Measurements from ENCODE around the gene PDE6C. TPM values are rescaled to one million over a fixed set of nuclear protein-coding genes. Genes with fewer than 3 reads are reported as not detected.

PDE6C gene
- total and polyA plus RNA-seq, 4 donors, result not detected

DNA sequence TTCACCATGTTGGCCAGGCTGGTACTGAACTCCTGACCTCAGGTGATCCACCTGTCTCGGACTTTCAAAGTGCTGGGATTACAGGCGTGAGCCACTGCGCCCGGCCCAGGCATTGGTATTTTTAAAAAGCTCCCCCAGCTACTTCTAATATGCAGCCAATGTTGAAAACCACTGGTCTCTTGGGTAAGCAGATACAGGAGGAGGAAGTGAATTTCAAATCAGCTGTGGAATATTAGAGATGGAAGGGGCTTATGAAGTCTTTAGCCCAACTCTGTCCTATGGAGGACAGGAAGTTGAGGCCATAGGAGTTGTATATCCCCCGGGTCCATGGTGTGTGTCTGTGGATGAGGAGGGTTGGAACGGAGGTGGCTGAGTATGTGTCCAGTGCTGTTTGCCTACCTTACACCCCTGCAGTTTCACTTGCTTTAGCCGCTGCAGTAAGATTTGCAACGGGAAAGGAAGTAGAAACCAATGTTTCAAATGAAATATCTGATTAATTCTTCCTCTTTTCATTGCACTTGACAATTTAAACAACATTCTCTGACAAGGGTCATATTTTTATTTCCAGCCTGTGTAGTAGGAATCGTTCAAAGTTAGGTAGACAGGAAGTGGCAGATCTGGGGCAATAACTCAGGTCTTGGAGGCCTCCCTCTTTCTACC lies 3.4 kb downstream of the PDE6C start:
- no peak overlapping the region for H3K9ac ChIP-seq (ENCODE audit: low read depth in 1 of 2, low read length in 2 of 2)
- no peaks in the 10 kb centered on the region for H3K9me3 ChIP-seq (ENCODE audit: control insufficient read depth in 4 of 4, low read length in 3 of 4)
- H3K27ac ChIP-seq (ENCODE audit: low read depth in 1 of 2, low read length in 2 of 2), result no peak overlapping the region
- no peak overlapping the region for H3K4me3 ChIP-seq (ENCODE audit: low read depth in 1 of 3, low read length in 3 of 3)
- 85% methylated on average over 9 of the region's 9 CpGs for WGBS
- no peaks in the 10 kb centered on the region for H3K36me3 ChIP-seq (ENCODE audit: control insufficient read depth in 4 of 4, insufficient read depth in 3 of 4, low read depth in 1 of 4, low read length in 3 of 4)
- DNase-seq (ENCODE audit: low spot score), result no peak
- no peaks in the 10 kb centered on the region for H3K27me3 ChIP-seq (ENCODE audit: control insufficient read depth in 4 of 4, insufficient read depth in 4 of 4, low read length in 3 of 4)
- TF ChIP-seq SP1 (IDR thresholded peaks at IDR 0.05) (no peak), RXRA (IDR thresholded peaks at IDR 0.05) (no peak), TAF1 (conservative IDR thresholded peaks at IDR 0.05) (no peak), JUND (IDR thresholded peaks at IDR 0.05) (no peak), FOXA2 (IDR thresholded peaks at IDR 0.05) (no peak), EGR1 (IDR thresholded peaks at IDR 0.05; ENCODE audit: low read depth in 2 of 2) (no peak), NR2F2 (IDR thresholded peaks at IDR 0.05) (no peak), YY1 (IDR thresholded peaks at IDR 0.05) (no peak), HNF4G (IDR thresholded peaks at IDR 0.05) (no peak)
- TF ChIP-seq, protein P1, sequence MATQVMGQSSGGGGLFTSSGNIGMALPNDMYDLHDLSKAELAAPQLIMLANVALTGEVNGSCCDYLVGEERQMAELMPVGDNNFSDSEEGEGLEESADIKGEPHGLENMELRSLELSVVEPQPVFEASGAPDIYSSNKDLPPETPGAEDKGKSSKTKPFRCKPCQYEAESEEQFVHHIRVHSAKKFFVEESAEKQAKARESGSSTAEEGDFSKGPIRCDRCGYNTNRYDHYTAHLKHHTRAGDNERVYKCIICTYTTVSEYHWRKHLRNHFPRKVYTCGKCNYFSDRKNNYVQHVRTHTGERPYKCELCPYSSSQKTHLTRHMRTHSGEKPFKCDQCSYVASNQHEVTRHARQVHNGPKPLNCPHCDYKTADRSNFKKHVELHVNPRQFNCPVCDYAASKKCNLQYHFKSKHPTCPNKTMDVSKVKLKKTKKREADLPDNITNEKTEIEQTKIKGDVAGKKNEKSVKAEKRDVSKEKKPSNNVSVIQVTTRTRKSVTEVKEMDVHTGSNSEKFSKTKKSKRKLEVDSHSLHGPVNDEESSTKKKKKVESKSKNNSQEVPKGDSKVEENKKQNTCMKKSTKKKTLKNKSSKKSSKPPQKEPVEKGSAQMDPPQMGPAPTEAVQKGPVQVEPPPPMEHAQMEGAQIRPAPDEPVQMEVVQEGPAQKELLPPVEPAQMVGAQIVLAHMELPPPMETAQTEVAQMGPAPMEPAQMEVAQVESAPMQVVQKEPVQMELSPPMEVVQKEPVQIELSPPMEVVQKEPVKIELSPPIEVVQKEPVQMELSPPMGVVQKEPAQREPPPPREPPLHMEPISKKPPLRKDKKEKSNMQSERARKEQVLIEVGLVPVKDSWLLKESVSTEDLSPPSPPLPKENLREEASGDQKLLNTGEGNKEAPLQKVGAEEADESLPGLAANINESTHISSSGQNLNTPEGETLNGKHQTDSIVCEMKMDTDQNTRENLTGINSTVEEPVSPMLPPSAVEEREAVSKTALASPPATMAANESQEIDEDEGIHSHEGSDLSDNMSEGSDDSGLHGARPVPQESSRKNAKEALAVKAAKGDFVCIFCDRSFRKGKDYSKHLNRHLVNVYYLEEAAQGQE (IDR thresholded peaks at IDR 0.05), result no peak
- TF ChIP-seq, protein P2, sequence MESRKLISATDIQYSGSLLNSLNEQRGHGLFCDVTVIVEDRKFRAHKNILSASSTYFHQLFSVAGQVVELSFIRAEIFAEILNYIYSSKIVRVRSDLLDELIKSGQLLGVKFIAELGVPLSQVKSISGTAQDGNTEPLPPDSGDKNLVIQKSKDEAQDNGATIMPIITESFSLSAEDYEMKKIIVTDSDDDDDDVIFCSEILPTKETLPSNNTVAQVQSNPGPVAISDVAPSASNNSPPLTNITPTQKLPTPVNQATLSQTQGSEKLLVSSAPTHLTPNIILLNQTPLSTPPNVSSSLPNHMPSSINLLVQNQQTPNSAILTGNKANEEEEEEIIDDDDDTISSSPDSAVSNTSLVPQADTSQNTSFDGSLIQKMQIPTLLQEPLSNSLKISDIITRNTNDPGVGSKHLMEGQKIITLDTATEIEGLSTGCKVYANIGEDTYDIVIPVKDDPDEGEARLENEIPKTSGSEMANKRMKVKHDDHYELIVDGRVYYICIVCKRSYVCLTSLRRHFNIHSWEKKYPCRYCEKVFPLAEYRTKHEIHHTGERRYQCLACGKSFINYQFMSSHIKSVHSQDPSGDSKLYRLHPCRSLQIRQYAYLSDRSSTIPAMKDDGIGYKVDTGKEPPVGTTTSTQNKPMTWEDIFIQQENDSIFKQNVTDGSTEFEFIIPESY (IDR thresholded peaks at IDR 0.05), result no peak
- TF ChIP-seq, protein P3, sequence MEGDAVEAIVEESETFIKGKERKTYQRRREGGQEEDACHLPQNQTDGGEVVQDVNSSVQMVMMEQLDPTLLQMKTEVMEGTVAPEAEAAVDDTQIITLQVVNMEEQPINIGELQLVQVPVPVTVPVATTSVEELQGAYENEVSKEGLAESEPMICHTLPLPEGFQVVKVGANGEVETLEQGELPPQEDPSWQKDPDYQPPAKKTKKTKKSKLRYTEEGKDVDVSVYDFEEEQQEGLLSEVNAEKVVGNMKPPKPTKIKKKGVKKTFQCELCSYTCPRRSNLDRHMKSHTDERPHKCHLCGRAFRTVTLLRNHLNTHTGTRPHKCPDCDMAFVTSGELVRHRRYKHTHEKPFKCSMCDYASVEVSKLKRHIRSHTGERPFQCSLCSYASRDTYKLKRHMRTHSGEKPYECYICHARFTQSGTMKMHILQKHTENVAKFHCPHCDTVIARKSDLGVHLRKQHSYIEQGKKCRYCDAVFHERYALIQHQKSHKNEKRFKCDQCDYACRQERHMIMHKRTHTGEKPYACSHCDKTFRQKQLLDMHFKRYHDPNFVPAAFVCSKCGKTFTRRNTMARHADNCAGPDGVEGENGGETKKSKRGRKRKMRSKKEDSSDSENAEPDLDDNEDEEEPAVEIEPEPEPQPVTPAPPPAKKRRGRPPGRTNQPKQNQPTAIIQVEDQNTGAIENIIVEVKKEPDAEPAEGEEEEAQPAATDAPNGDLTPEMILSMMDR (IDR thresholded peaks at IDR 0.05; ENCODE audit: low read depth, low read length, missing input control), result no peak
- TF ChIP-seq, protein P4, sequence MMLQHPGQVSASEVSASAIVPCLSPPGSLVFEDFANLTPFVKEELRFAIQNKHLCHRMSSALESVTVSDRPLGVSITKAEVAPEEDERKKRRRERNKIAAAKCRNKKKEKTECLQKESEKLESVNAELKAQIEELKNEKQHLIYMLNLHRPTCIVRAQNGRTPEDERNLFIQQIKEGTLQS (IDR thresholded peaks at IDR 0.05), result no peak
- H3K4me1 ChIP-seq (ENCODE audit: control insufficient read depth in 4 of 4, insufficient read depth in 4 of 4, low read length in 3 of 4), result no peaks in the 10 kb centered on the region

DNA sequence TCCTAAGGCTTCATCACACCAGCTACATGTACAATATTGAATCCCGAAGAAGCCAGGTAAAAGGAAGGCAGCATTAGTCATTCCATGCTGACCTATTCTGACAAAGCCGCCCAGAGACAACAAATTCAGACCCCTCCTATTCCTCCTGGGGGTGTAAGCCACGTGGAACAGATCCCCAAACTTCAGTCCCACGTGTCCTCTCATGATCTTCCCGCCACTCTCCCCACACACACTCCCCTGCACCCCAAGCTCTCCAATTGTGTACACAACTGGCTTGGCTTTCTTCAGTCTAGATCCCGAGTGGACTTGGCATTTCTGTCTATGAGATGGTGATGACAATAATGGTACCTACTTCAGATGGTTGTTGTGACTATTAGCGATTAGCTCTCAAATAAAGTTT lies 8.6 kb downstream of the PDE6C start:
- H3K4me1 ChIP-seq (ENCODE audit: control insufficient read depth in 4 of 4, insufficient read depth in 4 of 4, low read length in 3 of 4), result no peaks in the 10 kb centered on the region
- no peaks in the 10 kb centered on the region for H3K27me3 ChIP-seq (ENCODE audit: control insufficient read depth in 4 of 4, insufficient read depth in 4 of 4, low read length in 3 of 4)
- WGBS, result 82% methylated on average over 7 of the region's 7 CpGs
- no peak for DNase-seq (ENCODE audit: low spot score)
- H3K27ac ChIP-seq (ENCODE audit: low read depth in 1 of 2, low read length in 2 of 2), result no peak overlapping the region
- no peak overlapping the region for H3K9ac ChIP-seq (ENCODE audit: low read depth in 1 of 2, low read length in 2 of 2)
- H3K36me3 ChIP-seq (ENCODE audit: control insufficient read depth in 4 of 4, insufficient read depth in 3 of 4, low read depth in 1 of 4, low read length in 3 of 4), result no peaks in the 10 kb centered on the region
- TF ChIP-seq RXRA (IDR thresholded peaks at IDR 0.05) (no peak), YY1 (IDR thresholded peaks at IDR 0.05) (no peak), FOXA1 (IDR thresholded peaks at IDR 0.05) (no peak), HNF4G (IDR thresholded peaks at IDR 0.05) (no peak), TAF1 (conservative IDR thresholded peaks at IDR 0.05) (no peak), SP1 (IDR thresholded peaks at IDR 0.05) (no peak), EGR1 (IDR thresholded peaks at IDR 0.05; ENCODE audit: low read depth in 2 of 2) (no peak), FOXA2 (IDR thresholded peaks at IDR 0.05) (no peak)
- TF ChIP-seq, protein P5, sequence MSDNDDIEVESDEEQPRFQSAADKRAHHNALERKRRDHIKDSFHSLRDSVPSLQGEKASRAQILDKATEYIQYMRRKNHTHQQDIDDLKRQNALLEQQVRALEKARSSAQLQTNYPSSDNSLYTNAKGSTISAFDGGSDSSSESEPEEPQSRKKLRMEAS (IDR thresholded peaks at IDR 0.05), result no peak
- TF ChIP-seq, protein P2 (IDR thresholded peaks at IDR 0.05), result no peak
- TF ChIP-seq, protein P4 (IDR thresholded peaks at IDR 0.05), result no peak
- no peak overlapping the region for H3K4me3 ChIP-seq (ENCODE audit: low read depth in 1 of 3, low read length in 3 of 3)
- no peaks in the 10 kb centered on the region for H3K9me3 ChIP-seq (ENCODE audit: control insufficient read depth in 4 of 4, low read length in 3 of 4)
